Right renal pelvis (tissue), 4 donors: ENCODE data around the gene ADAM10. TPM values are rescaled to one million over a fixed set of nuclear protein-coding genes. Genes with fewer than 3 reads are reported as not detected.

ENCODE experiments used
- DNase-seq, 4 donors: peaks; one replicate each; pipeline ENCODE4 v3.0.0-alpha.2; 2013; ENCODE audit warnings: low read depth in 4 of 4, low spot score in 3 of 4, missing footprints in 1 of 4
- polyA plus RNA-seq, 4 donors: library from polyadenylated mRNA; unstranded; fragments of 120-200 nt; gene quantifications; one replicate each; pipeline ENCODE4 v1.2.1, GENCODE V29; 2013; ENCODE audit not compliant: insufficient read length in 4 of 4

Gene ADAM10
- polyA plus RNA-seq, 4 donors: 241 to 286 (median 271) TPM

DNA sequence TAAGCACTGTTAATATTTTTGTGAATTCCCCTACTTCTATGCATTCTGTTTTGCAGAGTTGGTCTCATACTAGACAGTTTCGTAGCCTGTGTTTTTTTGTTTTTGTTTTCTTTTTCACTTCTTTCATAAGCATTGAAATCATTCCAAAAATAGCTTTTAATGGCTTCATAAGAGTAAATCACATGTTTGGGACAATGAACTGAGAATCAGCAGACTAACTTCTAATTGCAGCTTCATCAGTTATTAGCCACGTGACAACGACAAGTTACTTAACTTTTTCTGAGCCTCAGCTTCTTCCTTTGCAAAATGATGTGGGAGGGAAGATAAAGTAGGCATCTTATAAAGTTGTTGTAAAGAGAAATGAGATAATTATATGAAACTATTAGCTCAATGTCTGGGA is 193.0 kb downstream of the ADAM10 start:
- DNase-seq: no peak

DNA sequence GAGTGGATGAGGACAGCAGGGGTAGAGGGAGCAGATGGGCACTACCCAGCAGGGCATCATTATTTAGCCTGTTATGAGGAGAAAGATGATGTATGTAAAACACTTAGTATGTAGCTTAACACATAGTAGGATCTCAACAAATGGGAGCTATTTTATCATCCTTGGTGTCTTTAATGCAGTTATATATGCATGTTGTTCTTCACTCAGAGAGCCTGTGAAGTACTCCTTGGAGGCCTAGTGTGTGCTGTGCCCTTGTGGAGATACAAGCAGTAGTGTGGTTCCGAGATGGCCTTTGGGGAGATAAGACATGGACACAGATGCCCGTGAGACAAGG is 193.5 kb downstream of the ADAM10 start:
- no peak for DNase-seq

DNA sequence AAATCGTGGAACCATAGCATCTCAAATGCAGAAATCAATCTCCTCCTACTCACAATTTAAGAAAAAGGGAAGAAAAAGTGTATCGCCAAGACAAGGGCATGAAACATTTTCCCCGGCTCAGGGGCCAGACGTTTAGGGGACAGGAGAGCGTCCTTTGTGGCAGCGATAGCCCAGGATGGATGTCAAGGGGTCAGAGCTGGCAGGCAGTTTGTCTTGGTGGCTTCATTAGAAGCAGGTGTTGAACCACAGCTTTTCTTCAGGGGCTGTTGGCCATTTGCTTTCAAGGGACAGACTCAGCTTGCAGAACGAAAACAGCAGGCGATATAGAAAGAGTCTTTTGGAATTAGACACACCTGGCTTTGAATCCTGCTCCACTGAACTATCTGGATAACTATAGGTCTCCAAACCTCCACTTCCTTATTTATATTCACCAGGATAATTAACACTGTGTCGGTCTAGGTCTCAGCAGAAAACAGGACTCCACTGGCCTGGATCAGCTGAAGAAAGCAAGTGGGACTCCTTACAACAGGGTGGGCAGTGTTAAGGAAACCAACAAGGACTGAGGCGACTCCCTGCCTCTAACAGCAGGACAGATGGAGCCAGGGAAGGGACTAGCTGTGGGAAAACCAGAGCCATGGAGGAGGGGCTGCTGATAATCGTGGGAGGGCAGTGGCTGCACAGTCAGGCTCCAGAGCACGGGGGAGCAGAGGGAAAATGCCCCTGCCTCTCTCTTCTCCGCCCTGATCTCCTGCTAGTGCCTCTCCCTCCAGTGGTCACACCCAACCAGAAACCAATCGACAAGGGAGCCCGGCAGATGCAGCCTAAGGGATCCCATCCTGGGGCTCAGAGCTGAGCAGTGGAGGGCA is 194.1 kb downstream of the ADAM10 start:
- no peak for DNase-seq

DNA sequence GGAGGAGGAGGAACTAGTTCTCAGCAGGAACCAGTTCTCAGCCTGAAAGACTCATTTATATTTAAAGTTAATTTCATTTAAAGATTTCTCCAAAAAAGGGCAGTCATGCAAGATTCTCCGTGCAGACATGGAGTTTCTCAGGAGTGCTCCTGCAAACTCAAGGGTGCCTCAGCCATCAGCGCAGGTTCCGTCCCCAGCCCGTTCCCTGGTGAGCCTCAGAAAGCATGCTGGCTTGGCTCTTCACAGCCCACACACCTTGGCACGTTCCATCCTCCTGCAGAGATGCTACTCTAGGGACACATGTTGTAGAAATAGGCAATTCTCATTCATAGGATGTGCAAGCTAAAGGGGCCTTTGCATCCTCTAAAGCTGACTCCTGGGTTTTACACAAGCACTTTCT is 194.7 kb downstream of the ADAM10 start:
- no peak for DNase-seq

DNA sequence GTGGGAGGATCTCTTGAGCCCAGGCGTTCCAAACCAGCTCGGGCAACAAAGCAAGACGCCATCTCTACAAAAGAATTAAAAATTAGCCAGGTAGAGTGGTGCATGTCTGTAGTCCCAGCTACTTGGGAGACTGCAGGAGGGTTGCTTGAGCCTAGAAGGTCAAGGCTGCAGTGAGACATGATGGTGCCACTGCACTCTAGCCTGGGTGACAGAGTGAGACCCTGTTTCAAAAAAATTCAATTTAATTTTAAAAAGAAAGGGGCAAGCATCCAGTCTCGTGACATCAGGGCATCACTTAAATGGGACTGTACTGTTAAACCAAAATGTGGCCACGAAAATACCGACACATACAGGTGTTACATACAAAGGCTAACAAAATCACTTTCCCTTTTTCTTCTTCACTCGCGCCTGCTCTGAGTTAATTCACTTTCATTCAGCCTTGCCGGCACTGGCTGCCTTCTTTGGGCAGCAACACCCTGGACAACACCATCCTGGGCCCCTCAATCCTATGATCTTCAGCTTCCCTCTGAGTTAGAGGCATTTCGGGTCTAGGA is 196.1 kb downstream of the ADAM10 start:
- no peak for DNase-seq

DNA sequence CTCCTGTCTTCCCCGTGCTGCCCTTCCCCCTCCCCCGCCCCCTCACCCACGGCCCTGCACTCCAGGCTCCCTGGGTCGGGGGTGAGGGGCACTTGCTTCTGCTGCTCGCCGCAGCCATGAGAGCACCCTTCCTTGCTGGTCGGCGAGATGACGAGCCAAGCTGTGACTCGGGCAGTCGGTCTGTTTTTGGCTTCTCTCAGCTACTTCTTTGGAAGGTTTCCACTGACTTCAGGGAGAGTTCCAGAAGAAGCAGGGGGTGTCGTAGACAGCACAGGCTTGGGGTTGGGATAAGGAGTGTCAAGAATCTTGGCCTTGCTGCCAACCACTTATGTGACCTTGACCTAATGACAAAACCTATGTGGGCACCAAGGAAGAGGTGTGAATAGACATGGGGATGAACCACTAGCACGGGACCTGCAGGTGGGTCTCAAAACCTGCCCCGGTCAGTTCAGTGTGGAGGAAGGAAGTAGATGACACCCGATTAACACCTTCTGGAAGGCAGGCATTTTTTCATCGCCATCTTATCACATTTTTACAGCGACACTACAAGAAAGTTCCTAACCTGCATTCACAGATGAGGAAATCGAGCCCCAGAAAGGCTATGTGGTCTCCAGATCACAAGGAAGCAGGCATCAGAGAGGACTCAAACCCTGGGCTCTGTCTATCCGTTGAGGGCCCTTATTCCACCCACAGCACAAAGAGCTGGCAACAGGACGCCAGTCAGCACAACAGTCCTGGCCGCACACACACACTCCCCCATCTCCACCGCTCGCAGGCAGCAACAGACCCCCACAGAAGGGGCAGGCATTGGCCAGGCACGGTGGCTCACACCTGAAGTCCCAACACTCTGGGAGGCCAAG is 196.8 kb downstream of the ADAM10 start:
- no peak for DNase-seq

DNA sequence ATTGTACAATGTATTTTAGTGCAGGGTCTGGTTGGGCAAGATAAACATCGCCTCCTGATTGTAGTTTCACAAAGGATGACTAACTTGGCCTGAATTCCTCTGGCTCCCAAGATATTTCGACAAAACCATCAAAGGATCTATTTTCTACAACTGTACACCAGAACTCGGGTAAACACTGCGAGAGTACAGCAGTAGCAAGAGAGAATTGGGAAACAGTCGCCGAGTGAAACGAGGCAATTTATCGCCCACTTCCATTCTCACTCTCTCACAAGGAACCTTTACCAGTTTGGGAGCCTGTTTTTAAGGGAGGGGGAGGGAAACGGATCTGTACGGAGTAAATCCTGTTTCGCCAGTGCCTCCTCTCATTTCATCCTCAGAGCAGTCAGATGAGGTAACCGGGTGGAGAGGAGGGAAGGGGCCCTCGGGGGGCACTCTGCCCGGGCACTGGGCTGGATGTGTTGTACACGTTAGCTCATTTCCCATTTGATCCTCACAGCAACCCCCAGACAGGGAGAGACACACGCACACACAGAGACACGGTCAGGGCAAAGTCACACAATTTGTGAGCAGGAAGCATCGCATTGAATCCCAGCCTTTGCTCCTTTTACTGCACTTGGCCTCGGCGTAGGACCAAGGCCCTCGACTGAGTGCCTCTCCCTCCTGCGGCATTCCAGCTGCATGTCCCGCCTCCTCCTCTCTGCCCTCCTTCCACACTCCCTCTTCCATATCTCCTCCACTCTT is 197.6 kb downstream of the ADAM10 start:
- DNase-seq: no peak

DNA sequence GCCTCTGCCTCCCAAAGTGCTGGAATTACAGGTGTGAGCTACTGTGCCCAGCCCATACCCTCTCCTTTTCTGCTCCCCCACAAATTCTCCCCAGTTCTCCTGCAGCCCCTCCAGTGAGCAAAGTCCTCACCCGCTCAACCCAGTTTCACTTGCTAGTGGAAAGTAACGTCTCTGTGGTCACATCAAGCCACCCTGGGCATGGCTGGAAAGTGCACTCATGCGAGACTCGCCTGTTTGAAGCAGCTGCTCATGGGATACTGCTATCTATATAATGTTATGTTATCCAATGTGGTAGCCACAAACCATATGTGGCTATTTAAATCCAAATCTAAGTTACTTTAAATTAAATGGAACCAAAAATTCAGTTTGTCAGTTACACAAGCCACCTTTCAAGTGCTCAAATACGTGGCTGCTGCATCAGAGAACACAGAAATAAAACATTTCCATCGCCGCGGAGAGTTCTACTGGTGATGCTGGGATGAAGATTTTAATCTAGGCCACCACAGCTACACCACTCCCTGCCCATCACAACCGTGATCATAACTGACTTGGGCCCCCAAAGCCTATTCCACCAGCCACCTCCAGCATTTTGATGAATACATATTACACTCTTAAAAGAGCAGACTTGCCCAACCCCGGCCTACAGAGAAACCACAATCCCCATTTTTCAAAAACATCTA is 198.3 kb downstream of the ADAM10 start:
- DNase-seq: no peak

DNA sequence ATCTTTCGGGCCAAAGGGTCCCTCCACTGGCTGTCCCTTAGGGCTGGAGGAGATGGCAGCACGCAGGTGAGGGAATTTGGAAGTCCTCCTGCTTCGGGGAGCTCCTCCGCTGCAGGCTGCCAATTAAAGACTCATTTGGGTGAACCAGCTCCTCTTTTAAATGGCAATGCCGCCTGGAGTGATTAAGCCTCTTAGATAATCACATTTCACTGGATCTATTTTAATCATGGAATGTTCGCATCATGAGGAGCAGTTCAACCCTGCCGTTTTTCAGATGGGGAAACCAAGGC is 199.8 kb downstream of the ADAM10 start:
- DNase-seq: no peak

DNA sequence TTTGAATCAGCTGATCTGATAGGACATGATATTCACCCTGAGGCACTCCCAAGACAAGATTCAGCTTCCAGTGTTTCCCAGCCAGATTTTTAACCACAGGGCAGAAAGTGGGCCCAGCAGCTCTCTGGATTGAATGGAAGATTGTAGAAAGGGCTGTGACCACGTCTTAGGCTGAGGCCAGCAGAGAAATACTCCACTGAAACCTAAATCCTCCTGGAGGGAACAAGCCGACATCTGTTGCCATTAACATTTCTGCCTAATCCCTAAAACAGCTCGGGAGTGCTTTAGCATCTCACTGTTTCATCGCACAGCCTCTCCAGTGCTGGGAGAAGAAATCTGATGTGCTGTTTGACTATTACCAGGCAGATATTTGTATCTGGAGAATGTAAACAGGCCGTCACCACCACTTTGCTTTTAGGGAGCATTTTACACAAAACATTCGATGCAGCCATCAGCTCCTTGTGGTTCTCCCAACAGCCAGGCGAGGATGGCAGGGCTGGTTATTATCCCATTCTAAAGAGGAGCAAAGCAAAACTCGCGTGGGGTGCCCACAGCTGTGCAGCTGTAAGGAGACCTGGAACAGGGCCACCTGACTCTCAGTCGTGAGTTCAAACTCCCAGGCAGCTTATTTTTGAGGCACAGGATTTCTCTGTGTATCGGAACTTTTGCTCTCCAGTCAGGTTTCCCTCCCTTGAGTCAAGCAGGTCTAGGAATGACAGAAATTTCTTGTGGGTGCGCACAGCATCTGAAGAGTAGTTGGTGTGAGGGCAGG is 200.3 kb downstream of the ADAM10 start:
- no peak for DNase-seq

DNA sequence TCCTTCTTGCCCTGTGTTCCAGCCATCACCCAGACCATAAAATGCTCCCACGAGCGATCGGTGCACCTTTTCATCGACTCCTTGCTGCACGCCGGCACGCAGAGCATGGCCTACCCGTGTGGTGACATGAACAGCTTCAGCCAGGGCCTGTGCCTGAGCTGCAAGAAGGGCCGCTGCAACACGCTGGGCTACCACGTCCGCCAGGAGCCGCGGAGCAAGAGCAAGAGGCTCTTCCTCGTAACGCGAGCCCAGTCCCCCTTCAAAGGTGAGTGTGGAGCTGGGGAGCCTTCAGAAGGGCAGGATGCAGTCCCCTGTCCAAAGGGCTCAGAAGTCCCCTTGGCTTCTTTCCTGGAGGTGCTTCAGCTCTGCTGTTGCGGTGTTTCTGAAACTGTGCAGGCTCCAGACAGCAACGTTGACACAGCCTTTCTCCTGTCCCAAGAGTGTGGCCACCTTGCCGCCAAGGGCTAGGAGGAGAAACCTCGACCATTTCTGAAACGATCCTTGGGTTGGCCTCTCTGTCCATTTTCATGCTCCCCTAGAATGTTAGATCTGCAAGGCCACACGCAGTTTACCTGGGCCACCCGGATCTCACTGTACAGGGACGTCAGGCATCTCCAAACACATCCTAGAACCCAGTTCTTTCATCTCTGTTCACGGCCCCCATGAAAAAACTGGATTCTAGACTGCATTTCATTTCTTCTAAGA is 201.0 kb downstream of the ADAM10 start:
- DNase-seq: no peak

DNA sequence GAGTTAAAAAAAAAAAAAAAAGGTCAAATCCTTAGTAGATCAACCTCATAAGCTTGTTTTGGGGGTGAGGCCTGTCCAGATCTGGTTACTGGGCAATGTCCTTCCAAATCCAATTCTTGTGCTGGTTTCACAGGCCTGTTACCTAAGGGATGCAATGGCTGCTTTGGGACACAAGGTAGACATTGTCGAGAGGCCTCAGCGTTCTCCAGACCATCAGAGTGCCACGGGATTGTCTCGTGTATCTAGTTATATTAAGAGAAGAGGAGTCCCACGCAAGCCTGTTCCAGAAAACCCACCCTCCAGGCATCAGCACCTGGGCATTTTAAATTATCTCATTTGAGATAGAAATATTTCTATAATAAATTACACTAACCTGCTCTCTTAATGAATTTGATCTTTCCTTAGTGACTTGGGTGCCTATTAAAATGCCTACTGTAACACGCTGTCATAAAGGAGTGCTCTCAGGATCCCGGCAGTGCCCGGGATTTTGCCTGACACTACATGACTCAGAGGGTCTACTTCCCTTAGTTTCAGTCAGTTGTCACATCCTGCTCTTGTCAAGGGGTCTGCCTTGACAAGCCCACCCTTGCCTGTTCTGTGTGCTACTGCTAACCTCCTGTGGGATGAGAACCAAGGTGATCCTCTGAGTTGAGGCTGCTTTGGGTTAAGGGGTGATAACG is 201.7 kb downstream of the ADAM10 start:
- no peak for DNase-seq

DNA sequence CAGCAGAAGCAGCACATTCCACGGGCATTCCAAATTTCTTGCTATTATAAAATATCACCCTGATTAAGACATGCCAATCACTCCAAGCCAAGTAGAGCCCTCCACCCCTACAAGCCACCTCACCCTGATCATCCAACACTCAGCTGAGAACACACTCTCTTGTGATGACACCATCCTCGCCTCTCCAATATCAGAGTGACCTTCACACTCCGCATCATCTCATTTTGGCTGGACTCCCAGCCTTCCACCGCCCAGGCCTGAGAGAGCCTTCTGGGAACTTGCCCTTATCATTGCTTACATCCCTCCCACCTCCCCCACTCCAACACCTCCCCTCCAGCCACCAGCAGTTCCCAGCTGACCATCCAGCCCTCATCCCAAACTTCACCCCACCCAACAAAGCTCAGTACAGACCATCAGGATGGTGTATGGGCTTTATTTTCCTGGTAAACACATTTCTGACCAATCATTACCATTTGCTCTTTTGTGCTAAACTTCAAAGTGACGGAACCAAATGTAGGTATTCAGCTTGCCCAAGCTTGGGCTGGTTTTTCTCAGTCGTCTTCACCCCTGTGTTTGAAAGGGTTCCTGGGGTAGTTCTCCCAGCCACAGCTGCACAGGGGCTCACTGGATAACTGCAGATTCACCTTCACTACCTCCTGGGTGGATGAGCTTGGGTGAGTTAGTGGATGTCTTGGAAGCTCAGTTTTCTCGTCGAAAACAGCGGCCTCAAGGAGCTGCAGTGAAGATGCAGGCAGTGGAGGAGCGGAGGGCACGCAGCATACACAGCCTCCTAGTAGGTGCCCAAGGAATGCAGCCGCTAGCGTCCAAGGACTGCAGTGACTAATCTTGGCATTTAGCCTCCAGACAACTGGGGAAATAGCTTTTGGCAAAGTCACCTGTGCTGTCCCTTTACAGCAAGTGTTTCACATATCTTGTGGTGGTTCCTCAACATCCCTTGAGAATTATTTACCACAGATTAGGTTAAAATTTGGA is 202.6 kb downstream of the ADAM10 start:
- DNase-seq: no peak

DNA sequence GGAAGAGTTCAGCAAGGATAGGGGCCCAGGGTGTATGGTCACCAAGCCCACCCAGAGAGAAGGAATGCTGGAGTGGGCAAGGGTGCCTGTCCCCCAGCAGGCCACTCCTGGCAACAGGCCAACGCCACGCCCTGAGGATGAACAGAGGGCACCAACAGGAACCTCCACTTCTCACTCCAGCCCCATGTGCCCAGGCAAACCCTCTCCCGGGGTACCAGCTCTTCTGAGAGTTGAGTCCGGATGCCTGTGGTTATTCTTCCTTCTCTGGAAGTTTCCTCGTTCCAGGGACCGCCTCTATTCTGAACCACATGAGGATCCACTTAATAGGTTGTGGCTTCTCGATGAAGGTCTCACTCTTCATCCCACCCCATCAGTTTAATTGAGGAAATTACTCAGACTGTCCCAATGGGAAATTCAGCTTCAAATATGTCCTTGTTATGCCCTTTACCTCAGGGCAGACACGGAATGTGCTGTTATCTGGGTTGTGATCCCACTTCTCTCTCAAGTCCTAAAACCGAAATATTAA is 203.4 kb downstream of the ADAM10 start:
- no peak for DNase-seq

DNA sequence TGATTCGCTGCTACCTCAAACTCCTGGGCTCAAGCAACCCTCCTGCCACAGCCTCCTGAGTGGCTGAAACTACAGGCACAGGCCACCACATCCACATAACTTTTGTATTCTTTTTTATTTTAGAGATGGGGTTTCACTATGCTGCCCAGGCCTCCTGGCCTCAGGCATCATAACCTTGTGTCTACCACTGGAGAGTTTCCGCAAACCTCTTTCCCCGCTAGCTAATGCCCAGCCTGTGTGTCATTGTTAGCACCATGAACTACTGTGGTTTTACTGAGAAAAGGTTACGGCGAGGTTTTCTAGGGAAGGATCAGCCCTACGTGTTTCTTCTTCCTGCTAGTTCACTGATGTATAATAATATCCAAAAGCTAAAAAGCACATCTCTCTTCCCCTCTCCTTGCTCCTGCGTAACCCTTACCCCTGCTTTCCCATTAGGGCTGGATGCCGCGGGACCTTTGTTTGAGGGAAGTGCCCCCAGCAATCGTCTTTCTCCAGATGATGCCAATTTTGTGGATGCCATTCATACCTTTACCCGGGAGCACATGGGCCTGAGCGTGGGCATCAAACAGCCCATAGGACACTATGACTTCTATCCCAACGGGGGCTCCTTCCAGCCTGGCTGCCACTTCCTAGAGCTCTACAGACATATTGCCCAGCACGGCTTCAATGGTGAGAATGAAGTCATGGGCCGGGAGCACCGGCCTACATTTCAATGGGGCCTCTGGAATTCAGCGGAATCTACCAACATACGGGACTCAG is 204.0 kb downstream of the ADAM10 start:
- no peak for DNase-seq

DNA sequence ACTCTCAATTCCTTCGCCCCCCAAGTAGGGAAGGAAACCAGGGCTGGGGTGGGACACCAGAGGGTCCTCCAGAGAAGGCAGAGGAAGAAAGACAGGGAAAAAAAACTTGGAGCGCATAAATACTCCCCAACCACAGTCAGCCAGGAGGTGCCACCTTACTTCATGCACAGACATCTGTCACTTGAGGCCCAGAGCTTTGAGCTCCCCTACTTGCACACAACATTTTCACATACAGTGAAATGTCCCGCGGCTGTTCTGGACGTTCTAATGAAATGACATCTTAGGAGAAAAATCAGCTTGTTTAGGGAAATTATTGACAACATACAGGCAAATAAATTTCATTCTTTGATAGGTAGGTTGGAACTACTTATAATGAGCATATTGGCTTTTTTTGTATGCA is 204.8 kb downstream of the ADAM10 start:
- DNase-seq: no peak
